Measurements from ENCODE around the gene POGZ. TPM values are rescaled to one million over a fixed set of nuclear protein-coding genes. Genes with fewer than 3 reads are reported as not detected.

Gene POGZ
- total RNA-seq, 6 experiments from 2014 or later, result 34.9 to 40.3 (median 37.9) TPM

DNA sequence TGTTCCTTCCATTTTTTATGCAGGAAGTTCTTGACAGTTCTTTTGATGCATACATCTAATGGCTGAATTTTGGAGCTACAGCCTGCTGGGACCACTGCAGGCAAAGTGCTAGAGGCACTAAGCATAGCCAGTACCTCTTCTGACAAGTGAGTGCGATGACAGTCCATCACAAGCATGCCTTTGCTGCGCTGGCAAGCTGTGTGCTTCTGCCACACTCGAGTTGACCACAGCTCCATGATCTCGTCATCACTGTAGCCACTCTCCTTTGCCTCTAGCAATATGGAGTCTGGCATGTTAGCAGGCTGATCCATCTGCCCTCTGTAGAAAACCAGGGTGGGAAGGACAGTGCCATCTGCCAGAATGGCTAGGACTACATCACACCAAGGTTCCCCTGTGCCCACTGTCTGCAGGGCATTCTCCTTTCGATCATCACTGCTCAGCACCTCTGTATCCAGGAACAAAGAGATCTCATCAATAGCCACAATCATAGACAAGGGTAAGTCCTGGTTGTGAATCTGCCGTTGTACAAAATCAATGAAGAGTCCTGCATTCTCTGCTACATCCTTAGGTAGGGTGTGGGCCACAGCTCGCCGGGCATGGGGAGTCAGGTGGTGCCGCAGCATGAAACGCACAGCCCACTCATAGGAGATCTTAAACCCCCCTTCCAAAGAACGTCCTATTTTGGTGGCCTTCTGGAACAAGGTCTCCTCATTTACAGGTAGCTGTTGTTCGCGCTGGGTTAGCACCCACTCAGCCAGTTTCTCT, 53.9 kb downstream of the POGZ start:
- Mint-ChIP-seq H3K4me1 (ENCODE audit: low read depth) (peaks cover 42% of the 10 kb centered on the region), H3K36me3 (ENCODE audit: low read depth) (peaks cover 44% of the 10 kb centered on the region), H3K27ac (no peak overlapping the region), H3K4me3 (no peak overlapping the region), H3K27me3 (ENCODE audit: insufficient read depth) (no peaks in the 10 kb centered on the region), H3K9me3 (no peaks in the 10 kb centered on the region)
- no peak for DNase-seq
- TF ChIP-seq, protein P1, sequence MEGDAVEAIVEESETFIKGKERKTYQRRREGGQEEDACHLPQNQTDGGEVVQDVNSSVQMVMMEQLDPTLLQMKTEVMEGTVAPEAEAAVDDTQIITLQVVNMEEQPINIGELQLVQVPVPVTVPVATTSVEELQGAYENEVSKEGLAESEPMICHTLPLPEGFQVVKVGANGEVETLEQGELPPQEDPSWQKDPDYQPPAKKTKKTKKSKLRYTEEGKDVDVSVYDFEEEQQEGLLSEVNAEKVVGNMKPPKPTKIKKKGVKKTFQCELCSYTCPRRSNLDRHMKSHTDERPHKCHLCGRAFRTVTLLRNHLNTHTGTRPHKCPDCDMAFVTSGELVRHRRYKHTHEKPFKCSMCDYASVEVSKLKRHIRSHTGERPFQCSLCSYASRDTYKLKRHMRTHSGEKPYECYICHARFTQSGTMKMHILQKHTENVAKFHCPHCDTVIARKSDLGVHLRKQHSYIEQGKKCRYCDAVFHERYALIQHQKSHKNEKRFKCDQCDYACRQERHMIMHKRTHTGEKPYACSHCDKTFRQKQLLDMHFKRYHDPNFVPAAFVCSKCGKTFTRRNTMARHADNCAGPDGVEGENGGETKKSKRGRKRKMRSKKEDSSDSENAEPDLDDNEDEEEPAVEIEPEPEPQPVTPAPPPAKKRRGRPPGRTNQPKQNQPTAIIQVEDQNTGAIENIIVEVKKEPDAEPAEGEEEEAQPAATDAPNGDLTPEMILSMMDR (IDR thresholded peaks at IDR 0.05), result no peak

DNA sequence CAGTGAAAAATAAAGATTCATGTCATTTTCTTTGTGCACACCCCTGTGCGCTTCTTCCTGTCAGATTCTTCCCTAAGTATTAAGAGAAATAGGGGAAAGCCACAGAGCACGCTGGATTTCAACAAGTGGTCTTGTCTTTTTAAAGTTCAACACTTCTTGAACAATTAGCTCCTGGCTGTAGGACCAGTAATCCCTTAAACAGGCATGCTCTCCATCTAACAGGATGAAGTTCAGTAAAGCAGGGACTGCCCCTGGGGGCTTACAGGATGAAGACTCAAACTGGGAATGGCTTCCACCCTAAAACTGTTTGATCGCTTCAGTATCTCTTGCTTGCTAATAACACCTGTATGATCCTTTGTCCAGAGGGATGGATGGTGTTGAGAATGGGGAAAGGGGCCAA, 55.7 kb downstream of the POGZ start:
- Mint-ChIP-seq H3K36me3 (ENCODE audit: low read depth) (peaks cover 51% of the 10 kb centered on the region), H3K27ac (no peak overlapping the region), H3K4me3 (no peak overlapping the region), H3K4me1 (ENCODE audit: low read depth) (peaks cover 37% of the 10 kb centered on the region), H3K27me3 (ENCODE audit: insufficient read depth) (no peaks in the 10 kb centered on the region), H3K9me3 (no peaks in the 10 kb centered on the region)
- DNase-seq, result no peak
- TF ChIP-seq, protein P1 (IDR thresholded peaks at IDR 0.05), result no peak

DNA sequence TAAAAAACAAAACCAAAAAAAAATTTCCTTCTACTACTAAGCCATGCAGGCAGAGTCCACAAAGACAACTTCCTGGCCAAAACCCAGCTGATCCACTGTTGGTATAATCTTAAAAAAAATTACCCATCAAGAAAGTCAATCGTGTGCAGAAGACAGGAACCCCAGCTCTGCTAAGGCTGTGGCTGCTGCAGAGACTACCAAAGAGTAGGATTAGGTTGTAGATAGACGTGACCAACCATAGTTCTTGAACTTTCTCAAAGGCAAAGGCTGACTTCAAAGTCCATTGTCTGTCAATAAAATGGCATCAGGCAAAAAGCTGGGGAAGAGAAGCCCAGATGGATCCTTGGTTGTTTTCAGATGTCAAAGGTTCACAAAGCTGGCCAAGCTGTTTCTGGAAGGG, 56.5 kb downstream of the POGZ start:
- peak overlapping the region; percentile 14; the same call in 1 of the 2 replicates for H3K27ac Mint-ChIP-seq
- no peak overlapping the region for H3K4me3 Mint-ChIP-seq
- TF ChIP-seq, protein P1 (IDR thresholded peaks at IDR 0.05), result no peak
- H3K9me3 Mint-ChIP-seq, result no peaks in the 10 kb centered on the region
- DNase-seq, result no peak
- no peaks in the 10 kb centered on the region for H3K27me3 Mint-ChIP-seq (ENCODE audit: insufficient read depth)
- peaks cover 51% of the 10 kb centered on the region for H3K36me3 Mint-ChIP-seq (ENCODE audit: low read depth)
- H3K4me1 Mint-ChIP-seq (ENCODE audit: low read depth), result peaks cover 35% of the 10 kb centered on the region

DNA sequence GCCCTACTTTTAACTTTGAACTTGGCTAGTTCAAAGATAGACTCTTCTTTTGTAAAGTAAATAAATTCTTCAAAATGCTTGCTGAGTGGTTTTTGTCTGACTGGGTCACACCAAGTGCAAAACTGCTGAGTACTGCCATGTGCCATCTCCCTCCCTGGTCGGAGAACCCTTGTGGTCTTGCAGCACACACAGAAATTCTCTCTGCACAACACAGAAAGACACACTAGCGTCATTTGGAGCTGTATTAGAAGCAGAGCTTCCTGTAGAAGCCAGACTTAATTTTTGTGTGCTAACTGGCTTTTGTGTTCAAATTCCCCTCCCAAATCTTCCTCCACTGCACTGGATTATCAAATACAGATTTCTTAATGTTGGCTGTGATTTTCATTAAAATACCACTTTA, 57.4 kb downstream of the POGZ start:
- Mint-ChIP-seq H3K9me3 (no peaks in the 10 kb centered on the region), H3K4me1 (ENCODE audit: low read depth) (peaks cover 35% of the 10 kb centered on the region), H3K27ac (peak overlapping the region; percentile 99), H3K4me3 (peak overlapping the region; percentile 55), H3K27me3 (ENCODE audit: insufficient read depth) (no peaks in the 10 kb centered on the region), H3K36me3 (ENCODE audit: low read depth) (peaks cover 45% of the 10 kb centered on the region)
- no peak for DNase-seq
- TF ChIP-seq, protein P1 (IDR thresholded peaks at IDR 0.05), result no peak

DNA sequence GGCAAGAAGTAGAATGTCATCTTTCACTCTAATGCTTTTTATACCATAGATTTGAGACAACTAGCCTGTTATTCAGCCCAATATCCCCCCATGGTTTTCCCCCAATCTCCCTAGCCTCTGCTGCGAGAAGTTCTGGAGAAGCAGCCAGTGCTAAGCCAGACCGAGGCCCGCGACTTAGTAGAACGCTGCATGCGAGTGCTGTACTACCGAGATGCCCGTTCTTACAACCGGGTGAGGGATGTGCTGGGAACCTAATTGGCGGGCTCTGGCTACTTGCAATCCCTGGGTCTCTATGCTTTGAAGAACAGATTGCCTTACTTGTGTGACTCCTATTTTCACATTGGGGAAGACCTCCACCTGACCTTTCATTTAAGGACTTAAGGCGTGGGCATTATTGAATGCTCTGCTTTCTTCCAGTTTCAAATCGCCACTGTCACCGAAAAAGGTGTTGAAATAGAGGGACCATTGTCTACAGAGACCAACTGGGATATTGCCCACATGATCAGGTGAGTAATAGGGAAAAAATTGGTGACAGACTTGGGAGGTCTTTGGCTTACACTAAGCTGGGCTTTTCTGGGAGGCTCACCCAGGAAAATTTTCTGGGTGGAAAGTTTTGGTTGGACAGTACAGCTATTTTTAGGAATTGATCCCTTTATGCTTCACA, 58.0 kb downstream of the POGZ start:
- peaks cover 44% of the 10 kb centered on the region for H3K36me3 Mint-ChIP-seq (ENCODE audit: low read depth)
- peak overlapping the region; percentile 99 for H3K27ac Mint-ChIP-seq
- peak overlapping the region; percentile 100 for H3K4me3 Mint-ChIP-seq
- peaks cover 35% of the 10 kb centered on the region for H3K4me1 Mint-ChIP-seq (ENCODE audit: low read depth)
- no peaks in the 10 kb centered on the region for H3K9me3 Mint-ChIP-seq
- H3K27me3 Mint-ChIP-seq (ENCODE audit: insufficient read depth), result no peaks in the 10 kb centered on the region
- TF ChIP-seq, protein P1 (IDR thresholded peaks at IDR 0.05), result no peak
- peak; percentile 6 for DNase-seq

All from HFFc6 (cell line).